ENCODE measurements around the gene UNC5B.

The UNC5B gene

DNA sequence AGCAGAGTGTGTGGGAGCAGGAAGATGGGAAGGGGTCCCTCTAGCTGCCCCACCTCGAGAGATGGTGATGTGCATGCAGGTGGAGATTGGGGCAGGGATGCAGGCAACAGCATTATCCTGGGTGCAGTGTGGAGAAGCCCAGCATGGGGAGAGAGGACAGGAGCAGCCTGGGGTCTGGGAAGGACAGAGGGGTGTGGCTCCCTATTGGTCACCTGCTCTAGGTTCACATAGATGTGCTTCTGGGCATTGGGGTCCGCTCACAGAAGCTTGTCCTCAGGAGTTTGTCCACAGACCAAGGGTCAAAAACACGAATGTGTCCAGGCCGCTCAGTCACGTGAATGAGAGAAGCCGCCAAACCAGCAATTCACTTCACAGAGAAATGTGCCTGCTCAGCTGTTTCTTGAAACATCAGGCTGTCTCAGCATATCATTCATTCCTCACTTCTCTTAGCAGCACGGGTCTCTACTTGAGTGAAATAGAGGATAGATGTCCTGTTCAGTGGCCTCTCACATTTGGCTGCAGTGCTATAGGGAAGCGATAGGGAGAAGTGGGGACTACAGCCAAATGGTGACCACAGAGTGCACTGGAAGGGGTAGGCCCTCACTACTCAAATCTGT, 95.2 kb downstream of the UNC5B start:
- no peak for TF ChIP-seq SPI1 (IDR thresholded peaks at IDR 0.05; ENCODE audit: borderline replicate concordance, low read depth)
- TF ChIP-seq CTCF (IDR thresholded peaks at IDR 0.05; ENCODE audit: insufficient read depth, low read length): no peak
- TF ChIP-seq GABPA (IDR thresholded peaks at IDR 0.05; ENCODE audit: low read depth): no peak
- TF ChIP-seq POLR2AphosphoS5 (IDR thresholded peaks at IDR 0.05; ENCODE audit: low read depth): no peak
- TF ChIP-seq REST (IDR thresholded peaks at IDR 0.05; ENCODE audit: insufficient replicate concordance, low read depth): no peak
- Histone ChIP-seq H3K27ac (replicated peaks) (no peak overlapping the region), H3K4me3 (replicated peaks; ENCODE audit: insufficient read depth, low read length) (no peak overlapping the region), H3K27me3 (ENCODE audit: insufficient read depth, poor library complexity, severe bottlenecking) (no peaks in the 10 kb centered on the region)
- no peak for DNase-seq (ENCODE audit: low read depth in 1 of 2, low spot score in 1 of 2)

GRCh38 chr10:71308244-71308643, 95.9 kb downstream of the UNC5B start:
- Histone ChIP-seq H3K4me3 (replicated peaks; ENCODE audit: insufficient read depth, low read length) (no peak overlapping the region), H3K27ac (replicated peaks) (no peak overlapping the region), H3K27me3 (ENCODE audit: insufficient read depth, poor library complexity, severe bottlenecking) (no peaks in the 10 kb centered on the region)
- TF ChIP-seq GABPA (IDR thresholded peaks at IDR 0.05; ENCODE audit: low read depth) (no peak), REST (IDR thresholded peaks at IDR 0.05; ENCODE audit: insufficient replicate concordance, low read depth) (no peak), CTCF (IDR thresholded peaks at IDR 0.05; ENCODE audit: insufficient read depth, low read length) (no peak), POLR2AphosphoS5 (IDR thresholded peaks at IDR 0.05; ENCODE audit: low read depth) (no peak), SPI1 (IDR thresholded peaks at IDR 0.05; ENCODE audit: borderline replicate concordance, low read depth) (no peak)
- no peak for DNase-seq (ENCODE audit: low read depth in 1 of 2, low spot score in 1 of 2)

GRCh38 chr10:71308985-71309384, 96.6 kb downstream of the UNC5B start:
- Histone ChIP-seq H3K27ac (replicated peaks) (no peak overlapping the region), H3K4me3 (replicated peaks; ENCODE audit: insufficient read depth, low read length) (no peak overlapping the region), H3K27me3 (ENCODE audit: insufficient read depth, poor library complexity, severe bottlenecking) (no peaks in the 10 kb centered on the region)
- DNase-seq (ENCODE audit: low read depth in 1 of 2, low spot score in 1 of 2): no peak
- TF ChIP-seq GABPA (IDR thresholded peaks at IDR 0.05; ENCODE audit: low read depth) (no peak), SPI1 (IDR thresholded peaks at IDR 0.05; ENCODE audit: borderline replicate concordance, low read depth) (no peak), CTCF (IDR thresholded peaks at IDR 0.05; ENCODE audit: insufficient read depth, low read length) (no peak), REST (IDR thresholded peaks at IDR 0.05; ENCODE audit: insufficient replicate concordance, low read depth) (no peak), POLR2AphosphoS5 (IDR thresholded peaks at IDR 0.05; ENCODE audit: low read depth) (no peak)
